Measurements from ENCODE around the gene VCX2. TPM values are rescaled to one million over a fixed set of nuclear protein-coding genes. Genes with fewer than 3 reads are reported as not detected.
"Not testable (repeated sequence)": the region's sequence is repeated elsewhere in the genome, so short reads cannot be mapped to it uniquely, and the experiment has no call there.

Gene VCX2
- total RNA-seq, 4 donors from 2014 or later: not detected

DNA sequence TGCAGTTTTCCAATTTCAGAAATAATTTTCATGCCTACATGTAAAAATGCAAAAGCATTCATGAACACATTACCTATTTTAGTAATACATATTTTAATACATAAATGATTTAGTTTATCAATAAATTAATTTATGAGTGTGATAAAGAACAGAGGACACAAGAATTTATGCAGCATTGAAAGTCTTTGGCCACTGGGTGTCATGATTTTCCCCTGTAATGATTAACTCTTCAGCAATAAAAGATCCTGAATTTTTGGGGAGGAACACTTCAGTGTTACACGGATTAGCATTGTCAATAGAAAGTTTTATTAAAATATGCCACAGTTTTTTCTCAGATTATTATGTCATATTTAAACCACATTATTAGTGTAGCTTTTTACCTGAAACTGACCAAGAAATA, 8.6 kb upstream of the VCX2 start:
- no peak for DNase-seq
- TF ChIP-seq CTCF (IDR thresholded peaks at IDR 0.05): no peak
- no peak for TF ChIP-seq POLR2A (IDR thresholded peaks at IDR 0.05)
- Histone ChIP-seq H3K4me3 (no peak overlapping the region), H3K27me3 (no peaks in the 10 kb centered on the region), H3K9me3 (no peaks in the 10 kb centered on the region), H3K4me1 (no peaks in the 10 kb centered on the region), H3K36me3 (no peaks in the 10 kb centered on the region), H3K27ac (no peak overlapping the region)

- DNase-seq, H3K4me3 ChIP-seq, H3K27me3 ChIP-seq, H3K4me1 ChIP-seq, H3K9me3 ChIP-seq, H3K27ac ChIP-seq, H3K36me3 ChIP-seq: not testable (repeated sequence)
Measured at GRCh38 chrX:8154011-8154410, 17.1 kb downstream of the VCX2 start.

DNA sequence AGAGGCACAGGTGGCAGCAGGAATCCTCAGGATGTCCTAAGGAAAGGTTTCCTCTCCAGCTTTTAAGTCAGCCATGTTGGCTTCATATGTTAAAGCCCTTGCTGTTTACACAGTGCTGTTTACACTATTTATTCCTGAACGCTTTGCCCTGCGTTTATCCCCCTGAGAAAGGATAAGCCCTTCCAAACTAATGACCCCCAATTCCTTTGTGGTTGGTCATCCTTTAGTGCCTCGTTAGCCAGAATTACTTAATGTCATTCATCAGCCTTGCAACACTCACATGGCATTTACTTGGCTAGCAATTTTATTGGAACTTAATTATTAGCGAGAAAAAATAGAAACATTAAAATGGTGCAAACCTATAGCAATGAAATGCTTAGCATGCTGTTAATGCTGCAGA, 23.8 kb downstream of the VCX2 start:
- TF ChIP-seq CTCF (IDR thresholded peaks at IDR 0.05): no peak
- no peak overlapping the region for H3K27ac ChIP-seq
- H3K4me3 ChIP-seq: no peak overlapping the region
- no peaks in the 10 kb centered on the region for H3K27me3 ChIP-seq
- H3K36me3 ChIP-seq: no peaks in the 10 kb centered on the region
- no peak for DNase-seq
- no peaks in the 10 kb centered on the region for H3K9me3 ChIP-seq
- H3K4me1 ChIP-seq: no peaks in the 10 kb centered on the region

DNA sequence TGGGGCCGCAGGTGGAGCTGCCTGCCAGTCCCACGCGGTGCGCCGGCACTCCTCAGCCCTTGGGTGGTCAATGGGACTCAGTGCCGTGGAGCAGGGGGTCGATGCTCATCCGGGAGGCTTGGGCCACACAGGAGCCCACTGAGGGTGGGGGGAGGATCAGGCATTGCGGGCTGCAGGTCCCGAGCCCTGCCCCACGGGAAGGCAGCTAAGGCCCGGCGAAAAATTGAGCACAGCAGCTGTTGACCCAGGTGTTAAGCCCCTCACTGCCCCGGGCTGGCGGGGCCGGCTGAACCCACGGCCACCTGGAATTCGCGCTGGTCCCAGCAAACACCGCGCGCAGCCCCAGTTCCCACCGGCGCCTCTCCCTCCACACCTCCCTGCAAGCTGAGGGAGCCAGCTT, 26.1 kb downstream of the VCX2 start:
- Histone ChIP-seq H3K4me3 (no peak overlapping the region), H3K36me3 (no peaks in the 10 kb centered on the region), H3K9me3 (no peaks in the 10 kb centered on the region), H3K27me3 (no peaks in the 10 kb centered on the region), H3K27ac (no peak overlapping the region), H3K4me1 (no peaks in the 10 kb centered on the region)
- no peak for TF ChIP-seq POLR2A (IDR thresholded peaks at IDR 0.05)
- no peak for TF ChIP-seq CTCF (IDR thresholded peaks at IDR 0.05)
- no peak for DNase-seq

DNA sequence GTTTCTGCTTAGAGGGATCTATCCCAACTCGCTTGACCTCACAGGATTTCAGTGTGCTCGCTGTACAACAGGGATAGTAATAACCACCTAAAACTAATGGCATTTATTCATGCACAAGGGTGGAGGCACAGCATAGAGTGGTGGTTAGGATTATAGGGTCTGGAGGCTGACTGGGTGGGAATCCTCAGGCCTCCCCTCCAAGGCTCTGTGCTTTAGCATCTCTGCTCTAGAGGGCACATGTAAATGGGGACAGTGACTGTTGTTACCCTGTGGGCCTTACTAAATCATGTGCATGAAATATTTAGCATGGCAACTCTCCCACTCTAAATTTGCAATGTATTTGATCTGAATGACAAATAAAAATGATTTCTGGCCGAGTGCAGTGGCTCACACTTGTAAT, 29.2 kb downstream of the VCX2 start:
- H3K27ac ChIP-seq: no peak overlapping the region
- H3K36me3 ChIP-seq: no peaks in the 10 kb centered on the region
- TF ChIP-seq POLR2A (IDR thresholded peaks at IDR 0.05) (no peak), CTCF (IDR thresholded peaks at IDR 0.05) (no peak)
- no peaks in the 10 kb centered on the region for H3K27me3 ChIP-seq
- no peaks in the 10 kb centered on the region for H3K4me1 ChIP-seq
- DNase-seq: no peak
- no peaks in the 10 kb centered on the region for H3K9me3 ChIP-seq
- no peak overlapping the region for H3K4me3 ChIP-seq

DNA sequence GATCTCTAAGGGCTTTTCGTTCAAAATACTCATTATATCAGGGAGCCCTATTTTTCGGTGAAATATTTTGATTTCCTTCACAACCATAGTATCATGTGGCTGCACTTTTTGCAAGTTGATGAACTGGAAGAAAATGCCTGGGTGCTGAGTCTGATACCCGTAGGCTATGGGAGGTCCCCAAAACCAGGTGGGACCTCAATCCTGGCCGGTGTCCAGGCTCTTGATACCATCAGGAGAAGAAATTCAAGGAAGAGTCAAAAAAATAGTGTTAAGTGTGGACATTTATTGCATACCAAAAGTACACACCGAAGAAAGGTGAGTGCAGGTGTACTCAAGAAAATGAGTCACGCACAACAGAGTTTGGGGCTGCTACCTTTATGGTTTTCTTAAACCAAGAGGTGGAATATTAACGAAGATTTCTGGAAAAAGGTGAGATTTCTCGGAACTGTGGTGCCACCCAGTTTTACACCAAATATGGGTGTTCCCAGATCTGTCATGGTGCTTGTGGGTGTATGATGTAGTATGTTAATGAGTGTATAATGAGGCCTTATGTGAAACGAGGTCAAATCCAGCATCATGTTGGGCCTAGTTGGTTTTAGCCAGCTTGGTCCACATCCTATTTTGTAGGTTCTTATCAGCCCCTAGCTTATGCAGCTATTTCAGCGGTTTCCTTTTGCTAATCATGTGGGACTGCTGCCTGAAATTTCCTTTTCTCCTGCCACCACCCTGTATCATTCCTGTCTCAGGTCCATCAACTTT, 29.9 kb downstream of the VCX2 start:
- H3K27ac ChIP-seq: no peak overlapping the region
- no peak for TF ChIP-seq CTCF (IDR thresholded peaks at IDR 0.05)
- no peak for TF ChIP-seq POLR2A (IDR thresholded peaks at IDR 0.05)

More for the DNA sequence above, 29.9 kb downstream of the VCX2 start:
- no peaks in the 10 kb centered on the region for H3K36me3 ChIP-seq
- no peaks in the 10 kb centered on the region for H3K27me3 ChIP-seq
- DNase-seq: no peak
- H3K4me1 ChIP-seq: no peaks in the 10 kb centered on the region
- no peaks in the 10 kb centered on the region for H3K9me3 ChIP-seq
- H3K4me3 ChIP-seq: no peak overlapping the region
